Activated CD8-positive, alpha-beta T cell treated with anti-CD3 and anti-CD28 coated beads for 36 hours (primary cell): ENCODE data around the gene PLEKHG3. TPM values are rescaled to one million over a fixed set of nuclear protein-coding genes. Genes with fewer than 3 reads are reported as not detected.

Experiments
- ATAC-seq: fragments of 200-7000 bp; cut with Tn5 transposase; one replicate; pipeline ENCODE4 v1.10.0; 2021; ENCODE audit warnings: mild to moderate bottlenecking, moderate library complexity
- CTCF ChIA-PET: fragments of 350-600 bp; sonication (Branson Sonifier 250); formaldehyde crosslinking; loops from one replicate; lab custom pipeline; 2021; ENCODE audit warnings: antibody characterized with exemption; lab: Charles Lee
- POLR2A ChIA-PET: fragments of 350-600 bp; sonication (Branson Sonifier 250); formaldehyde crosslinking; loops from one replicate; lab custom pipeline; 2021; ENCODE audit warnings: antibody characterized with exemption; lab: Charles Lee
- DNase-seq: peaks from one replicate; pipeline ENCODE4 v3.0.0-alpha.2; 2020
- H3K27ac Mint-ChIP-seq: one replicate; pipeline ENCODE4 v1.8.0; 2021; ENCODE audit warnings: mild to moderate bottlenecking, mixed read lengths
- H3K27me3 Mint-ChIP-seq: one replicate; pipeline ENCODE4 v1.8.0; 2021; ENCODE audit warnings: mixed read lengths
- H3K36me3 Mint-ChIP-seq: one replicate; pipeline ENCODE4 v1.8.0; 2021; ENCODE audit warnings: low read depth, mixed read lengths
- H3K4me1 Mint-ChIP-seq: one replicate; pipeline ENCODE4 v1.8.0; 2021; ENCODE audit warnings: low read depth, mixed read lengths
- H3K4me3 Mint-ChIP-seq: one replicate; pipeline ENCODE4 v1.8.0; 2021; ENCODE audit warnings: mild to moderate bottlenecking, moderate library complexity, mixed read lengths
- H3K9me3 Mint-ChIP-seq: one replicate; pipeline ENCODE4 v1.8.0; 2021; ENCODE audit warnings: mixed read lengths
- intact Hi-C: fragments of 100-400 bp; cut with micrococcal nuclease; formaldehyde crosslinking; loops from one replicate; pipeline ENCODE4 v1.10.0; 2022
- total RNA-seq, 2 experiments: library from RNA; stranded (reverse); gene quantifications; one replicate each; pipeline ENCODE4 v1.2.3, GENCODE V29; 2021
- TF ChIP-seq, protein P1 (sequence below): fragments of 200-600 bp; IDR thresholded peaks from one replicate; pipeline ENCODE4 v1.8.0; 2022; ENCODE audit warnings: antibody characterized with exemption, mild to moderate bottlenecking

PLEKHG3 gene
- total RNA-seq, 2 experiments from 2014 or later: 2.7 to 2.8 TPM

DNA sequence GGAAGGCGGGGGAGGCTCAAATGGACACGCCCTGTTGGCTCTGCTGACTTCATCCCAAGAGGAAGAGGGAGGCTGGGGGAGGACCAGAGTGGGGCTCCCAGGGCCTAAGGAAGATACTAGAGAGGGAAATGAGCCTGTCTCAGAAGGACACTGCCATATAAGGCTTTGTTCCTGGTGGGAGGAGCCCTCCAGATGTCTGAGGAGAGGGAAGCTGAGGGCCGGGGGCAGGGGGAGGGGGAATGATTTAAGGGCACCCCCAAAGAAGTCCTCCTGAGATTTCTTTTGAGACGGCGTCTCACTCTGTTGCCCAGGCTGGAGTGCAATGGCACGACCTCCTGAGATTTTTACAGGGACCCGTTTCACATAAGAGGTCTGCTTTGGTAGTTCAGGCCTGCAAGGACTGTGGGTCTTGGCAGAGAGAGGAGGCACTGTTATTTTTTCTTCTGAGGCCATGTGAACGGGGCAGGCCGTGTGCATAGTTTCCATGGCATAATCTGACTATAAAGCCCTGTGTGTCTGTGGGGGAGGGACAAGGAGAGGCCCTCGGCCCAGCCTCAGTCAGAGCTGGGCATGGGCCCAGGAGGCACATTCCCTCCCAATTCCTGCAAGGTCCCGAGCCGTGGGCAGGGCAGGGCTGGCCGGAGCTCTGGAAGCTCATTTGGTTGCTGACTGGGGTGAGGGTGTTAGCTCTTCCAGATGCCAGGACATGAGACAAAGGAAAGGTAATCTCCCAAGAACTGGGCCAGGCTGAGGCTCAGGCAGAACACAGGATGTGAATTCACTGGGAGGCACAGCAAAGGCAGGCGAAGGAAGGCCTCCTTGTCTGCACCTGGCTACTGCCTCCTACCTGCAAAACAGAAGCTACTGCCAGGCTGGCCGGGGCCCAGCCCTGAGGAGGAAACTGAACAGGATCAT lies 22.2 kb upstream of the PLEKHG3 start:
- DNase-seq (no peak), ATAC-seq (no peak)
- Mint-ChIP-seq H3K4me3 (no peak overlapping the region), H3K36me3 (no peaks in the 10 kb centered on the region), H3K27me3 (no peaks in the 10 kb centered on the region), H3K4me1 (no peaks in the 10 kb centered on the region), H3K9me3 (no peaks in the 10 kb centered on the region), H3K27ac (no peak overlapping the region)
- CTCF ChIA-PET: no interaction called here
- POLR2A ChIA-PET: no interaction called here
- TF ChIP-seq, protein P1, sequence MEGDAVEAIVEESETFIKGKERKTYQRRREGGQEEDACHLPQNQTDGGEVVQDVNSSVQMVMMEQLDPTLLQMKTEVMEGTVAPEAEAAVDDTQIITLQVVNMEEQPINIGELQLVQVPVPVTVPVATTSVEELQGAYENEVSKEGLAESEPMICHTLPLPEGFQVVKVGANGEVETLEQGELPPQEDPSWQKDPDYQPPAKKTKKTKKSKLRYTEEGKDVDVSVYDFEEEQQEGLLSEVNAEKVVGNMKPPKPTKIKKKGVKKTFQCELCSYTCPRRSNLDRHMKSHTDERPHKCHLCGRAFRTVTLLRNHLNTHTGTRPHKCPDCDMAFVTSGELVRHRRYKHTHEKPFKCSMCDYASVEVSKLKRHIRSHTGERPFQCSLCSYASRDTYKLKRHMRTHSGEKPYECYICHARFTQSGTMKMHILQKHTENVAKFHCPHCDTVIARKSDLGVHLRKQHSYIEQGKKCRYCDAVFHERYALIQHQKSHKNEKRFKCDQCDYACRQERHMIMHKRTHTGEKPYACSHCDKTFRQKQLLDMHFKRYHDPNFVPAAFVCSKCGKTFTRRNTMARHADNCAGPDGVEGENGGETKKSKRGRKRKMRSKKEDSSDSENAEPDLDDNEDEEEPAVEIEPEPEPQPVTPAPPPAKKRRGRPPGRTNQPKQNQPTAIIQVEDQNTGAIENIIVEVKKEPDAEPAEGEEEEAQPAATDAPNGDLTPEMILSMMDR: no peak
- intact Hi-C loops: no loop called here

DNA sequence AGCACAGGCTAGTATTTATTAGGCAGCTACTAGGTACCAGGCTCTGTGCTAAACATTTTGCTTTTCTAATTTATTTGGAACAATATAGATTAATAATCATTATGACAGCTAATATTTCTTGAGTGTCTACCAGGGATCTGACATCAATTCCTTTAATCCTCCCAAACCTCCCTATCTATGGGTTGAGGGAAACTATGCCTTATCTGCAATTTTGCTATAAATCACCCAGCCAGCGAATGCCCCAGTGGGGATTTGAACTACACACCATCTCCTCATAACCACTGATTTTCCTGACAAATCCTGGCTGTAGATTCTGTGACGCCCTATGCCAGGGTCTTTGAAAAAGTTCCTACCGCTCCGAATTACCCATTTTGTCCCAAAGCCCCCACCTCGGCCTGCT lies 21.4 kb upstream of the PLEKHG3 start:
- Mint-ChIP-seq H3K9me3 (no peaks in the 10 kb centered on the region), H3K27me3 (no peaks in the 10 kb centered on the region), H3K36me3 (no peaks in the 10 kb centered on the region), H3K4me1 (no peaks in the 10 kb centered on the region), H3K27ac (no peak overlapping the region), H3K4me3 (no peak overlapping the region)
- ChIA-PET POLR2A (no interaction called here), CTCF (no interaction called here)
- intact Hi-C loops: no loop called here
- TF ChIP-seq, protein P1: no peak
- ATAC-seq (no peak), DNase-seq (no peak)

DNA sequence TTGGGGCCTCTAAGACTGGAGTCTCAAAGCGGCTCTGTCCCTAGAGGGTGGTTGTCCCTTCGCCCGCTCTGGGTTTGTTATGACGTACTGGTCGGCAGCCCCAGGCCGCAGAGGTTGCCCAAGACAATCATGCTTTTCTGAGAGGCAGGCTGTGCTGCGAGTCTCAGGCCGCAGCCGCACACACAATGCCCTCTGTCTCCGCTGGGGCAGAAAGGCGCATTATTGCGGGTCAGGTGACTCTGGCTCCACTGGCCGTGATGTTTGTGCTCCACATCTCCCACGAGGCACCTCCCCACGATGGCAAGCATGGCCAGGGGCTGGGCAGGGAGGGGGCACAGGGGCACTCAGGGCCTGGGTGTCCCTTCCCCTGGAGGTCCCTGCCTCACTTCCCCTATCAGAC lies 21.0 kb upstream of the PLEKHG3 start:
- Mint-ChIP-seq H3K36me3 (no peaks in the 10 kb centered on the region), H3K9me3 (no peaks in the 10 kb centered on the region), H3K27ac (no peak overlapping the region), H3K27me3 (no peaks in the 10 kb centered on the region), H3K4me1 (no peaks in the 10 kb centered on the region), H3K4me3 (no peak overlapping the region)
- TF ChIP-seq, protein P1: no peak
- intact Hi-C loops: no loop called here
- ChIA-PET CTCF (no interaction called here), POLR2A (no interaction called here)
- no peak for DNase-seq
- no peak for ATAC-seq

DNA sequence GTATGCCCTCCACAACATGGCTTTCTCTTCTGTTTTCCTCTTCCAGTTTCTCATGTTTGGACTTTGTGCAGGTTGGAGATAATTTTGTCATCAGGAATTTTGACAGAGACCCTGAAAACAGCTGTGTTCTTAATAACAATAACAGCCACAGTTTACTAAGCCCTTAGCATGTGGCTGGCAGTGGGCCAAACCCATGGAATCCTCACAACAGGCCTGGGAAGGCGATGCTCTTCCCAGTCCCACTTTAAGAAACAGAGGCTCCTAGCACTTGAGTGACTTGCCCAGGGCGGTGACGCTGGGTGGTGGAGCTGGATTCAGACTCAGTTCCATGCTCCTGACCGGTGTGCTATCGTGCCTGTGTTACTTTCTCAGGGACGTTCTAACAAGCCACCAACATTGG lies 20.1 kb upstream of the PLEKHG3 start:
- Mint-ChIP-seq H3K27ac (no peak overlapping the region), H3K4me3 (no peak overlapping the region), H3K9me3 (no peaks in the 10 kb centered on the region), H3K4me1 (no peaks in the 10 kb centered on the region), H3K27me3 (no peaks in the 10 kb centered on the region), H3K36me3 (no peaks in the 10 kb centered on the region)
- ChIA-PET POLR2A (no interaction called here), CTCF (no interaction called here)
- intact Hi-C loops: no loop called here
- ATAC-seq (no peak), DNase-seq (no peak)
- TF ChIP-seq, protein P1: no peak
